Measurements from ENCODE around the gene DYNLT4.

DNA sequence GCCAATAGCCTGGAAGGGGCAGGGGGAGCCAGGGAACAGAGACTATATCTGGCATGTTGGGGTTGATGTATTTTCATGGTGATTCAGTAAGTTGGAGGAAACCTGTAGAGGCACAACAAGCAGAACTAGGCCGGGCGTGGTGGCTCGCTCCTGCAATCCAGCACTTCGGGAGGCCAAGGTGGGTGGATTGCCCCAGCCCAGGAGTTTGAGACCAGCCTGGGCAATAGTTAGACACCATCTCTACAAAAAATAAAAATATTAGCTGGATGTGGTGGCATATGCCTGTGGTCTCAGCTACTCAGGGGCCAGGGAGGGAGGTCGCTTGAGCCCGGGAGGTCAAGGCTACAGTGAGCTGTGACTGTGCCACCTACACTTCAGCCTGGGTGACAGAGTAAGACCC is 46.0 kb upstream of the DYNLT4 start:
- TF ChIP-seq, protein P1, sequence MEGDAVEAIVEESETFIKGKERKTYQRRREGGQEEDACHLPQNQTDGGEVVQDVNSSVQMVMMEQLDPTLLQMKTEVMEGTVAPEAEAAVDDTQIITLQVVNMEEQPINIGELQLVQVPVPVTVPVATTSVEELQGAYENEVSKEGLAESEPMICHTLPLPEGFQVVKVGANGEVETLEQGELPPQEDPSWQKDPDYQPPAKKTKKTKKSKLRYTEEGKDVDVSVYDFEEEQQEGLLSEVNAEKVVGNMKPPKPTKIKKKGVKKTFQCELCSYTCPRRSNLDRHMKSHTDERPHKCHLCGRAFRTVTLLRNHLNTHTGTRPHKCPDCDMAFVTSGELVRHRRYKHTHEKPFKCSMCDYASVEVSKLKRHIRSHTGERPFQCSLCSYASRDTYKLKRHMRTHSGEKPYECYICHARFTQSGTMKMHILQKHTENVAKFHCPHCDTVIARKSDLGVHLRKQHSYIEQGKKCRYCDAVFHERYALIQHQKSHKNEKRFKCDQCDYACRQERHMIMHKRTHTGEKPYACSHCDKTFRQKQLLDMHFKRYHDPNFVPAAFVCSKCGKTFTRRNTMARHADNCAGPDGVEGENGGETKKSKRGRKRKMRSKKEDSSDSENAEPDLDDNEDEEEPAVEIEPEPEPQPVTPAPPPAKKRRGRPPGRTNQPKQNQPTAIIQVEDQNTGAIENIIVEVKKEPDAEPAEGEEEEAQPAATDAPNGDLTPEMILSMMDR (IDR thresholded peaks at IDR 0.05): no peak
- TF ChIP-seq POLR2A (IDR thresholded peaks at IDR 0.05): no peak
